Measurements from ENCODE around the gene TAF1D.
A peak's percentile ranks its signal among the peaks of the same experiment; 100 is the strongest.

- TF ChIP-seq CTCF (IDR thresholded peaks at IDR 0.05) (peak in 2 of 4 experiments; percentile 12 to 29), EP300 (IDR thresholded peaks at IDR 0.05) (no peak), POLR2A (IDR thresholded peaks at IDR 0.05) (no peak), POLR2AphosphoS5 (IDR thresholded peaks at IDR 0.05) (no peak)
These were observed 42.5 kb upstream of the TAF1D start for GRCh38 chr11:93783765-93784144.

Measured in sigmoid colon (tissue), 4 donors.